IMR-90 (cell line): ENCODE data around the gene HMOX2. TPM values are rescaled to one million over a fixed set of nuclear protein-coding genes. Genes with fewer than 3 reads are reported as not detected.

Experiments used
- ATAC-seq: fragments of 200-7000 bp; cut with Tn5 transposase; 2 replicates; pipeline ENCODE4 v1.9.1; 2020; ENCODE audit warnings: low read depth, mild to moderate bottlenecking, moderate library complexity
- Bru-seq: library from RNA; stranded (reverse); fragments of 400-500 nt; gene quantifications from one replicate; lab custom pipeline; 2021; lab: Mats Ljungman, UMichigan
- BruChase-seq, 2 experiments: library from RNA; stranded (reverse); fragments of 400-500 nt; gene quantifications; one replicate each; lab custom pipeline; 2021; lab: Mats Ljungman, UMichigan
- BruUV-seq: library from RNA; stranded (reverse); fragments of 400-500 nt; replicated peaks from 2 replicates; lab custom pipeline; 2021; lab: Mats Ljungman, UMichigan
- CTCF ChIA-PET: fragments of 300-600 bp; formaldehyde crosslinking; extraction: SDS; loops from one replicate; lab custom pipeline; 2021; ENCODE audit warnings: antibody characterized with exemption; lab: Yijun Ruan, JAX
- POLR2A ChIA-PET: fragments of 300-600 bp; sonication (Branson Sonifier 250); formaldehyde crosslinking; loops from one replicate; lab custom pipeline; 2022; ENCODE audit warnings: antibody characterized with exemption; ENCODE audit not compliant: unreplicated experiment; lab: Charles Lee
- DNase-seq: peaks from one replicate; pipeline ENCODE4 v3.0.0; 2013
- H2AFZ ChIP-seq: replicated peaks from 2 replicates; pipeline ENCODE3; 2013; ENCODE audit warnings: low read length, mild to moderate bottlenecking; ENCODE audit not compliant: poor library complexity
- H2AK5ac ChIP-seq: 2 replicates; pipeline ENCODE4 v1.6.1; 2013; ENCODE audit warnings: low read depth, low read length, inconsistent platforms
- H2AK9ac ChIP-seq: replicated peaks from 2 replicates; pipeline ENCODE3; 2013; ENCODE audit warnings: mild to moderate bottlenecking, low read depth, low read length, moderate library complexity; ENCODE audit not compliant: poor library complexity
- H2BK120ac ChIP-seq: 2 replicates; pipeline ENCODE4 v1.6.1; 2013; ENCODE audit warnings: low read depth, low read length, inconsistent platforms
- H2BK15ac ChIP-seq: 3 replicates; pipeline ENCODE4 v1.6.1; 2013; ENCODE audit warnings: low read depth, low read length, inconsistent platforms
- H2BK20ac ChIP-seq: 2 replicates; pipeline ENCODE4 v1.6.1; 2013; ENCODE audit warnings: low read depth, mild to moderate bottlenecking, inconsistent platforms, low read length, moderate library complexity
- H2BK5ac ChIP-seq: 2 replicates; pipeline ENCODE4 v1.6.1; 2013; ENCODE audit warnings: mild to moderate bottlenecking, low read depth, low read length, inconsistent platforms; ENCODE audit not compliant: poor library complexity, severe bottlenecking
- H3K14ac ChIP-seq: replicated peaks from 2 replicates; pipeline ENCODE4 v1.6.1; 2013; ENCODE audit warnings: low read depth, low read length, inconsistent platforms
- H3K18ac ChIP-seq: 2 replicates; pipeline ENCODE4 v1.6.1; 2013; ENCODE audit warnings: low read depth, low read length, control low read depth
- H3K23ac ChIP-seq: 2 replicates; pipeline ENCODE4 v1.6.1; 2013; ENCODE audit warnings: low read depth, low read length, inconsistent platforms
- H3K27ac ChIP-seq: 2 replicates; pipeline ENCODE4 v1.5.1; 2013; ENCODE audit warnings: mild to moderate bottlenecking, control low read depth, low read length; ENCODE audit not compliant: insufficient read depth
- H3K27me3 ChIP-seq: 2 replicates; pipeline ENCODE4 v1.6.1; 2013; ENCODE audit warnings: low read length; ENCODE audit not compliant: control insufficient read depth, insufficient read depth
- H3K36me3 ChIP-seq: 2 replicates; pipeline ENCODE4 v1.6.1; 2013; ENCODE audit warnings: low read length, mixed read lengths; ENCODE audit not compliant: control insufficient read depth, insufficient read depth
- H3K4ac ChIP-seq: 2 replicates; pipeline ENCODE4 v1.6.1; 2013; ENCODE audit warnings: low read depth, low read length, inconsistent platforms
- H3K4me1 ChIP-seq: 2 replicates; pipeline ENCODE4 v1.6.1; 2013; ENCODE audit warnings: low read length, mixed read lengths; ENCODE audit not compliant: control insufficient read depth, insufficient read depth
- H3K4me2 ChIP-seq: 2 replicates; pipeline ENCODE4 v1.6.1; 2013; ENCODE audit warnings: low read depth, mild to moderate bottlenecking, control low read depth, low read length, moderate library complexity
- H3K4me3 ChIP-seq: 2 replicates; pipeline ENCODE4 v1.5.1; 2013; ENCODE audit warnings: low read depth, mild to moderate bottlenecking, control low read depth, low read length, moderate library complexity; ENCODE audit not compliant: insufficient read depth
- H3K56ac ChIP-seq: 2 replicates; pipeline ENCODE4 v1.6.1; 2013; ENCODE audit warnings: low read length, inconsistent platforms; ENCODE audit not compliant: insufficient read depth; ENCODE audit errors: extremely low read depth
- H3K79me1 ChIP-seq, 2 experiments: 2 replicates each; pipeline ENCODE4 v1.6.1; 2013; ENCODE audit warnings: low read length in 2 of 2, inconsistent platforms in 1 of 2, low read depth in 1 of 2
- H3K9ac ChIP-seq: 2 replicates; pipeline ENCODE4 v1.6.1; 2013; ENCODE audit warnings: low read depth, low read length, control low read depth
- H3K9me1 ChIP-seq: 2 replicates; pipeline ENCODE4 v1.6.1; 2013; ENCODE audit warnings: low read length, inconsistent platforms; ENCODE audit not compliant: insufficient read depth
- H3K9me3 ChIP-seq: 2 replicates; pipeline ENCODE4 v1.6.1; 2013; ENCODE audit warnings: low read length; ENCODE audit not compliant: control insufficient read depth, insufficient read depth
- H4K20me1 ChIP-seq: 2 replicates; pipeline ENCODE4 v1.6.1; 2013; ENCODE audit warnings: low read length, inconsistent platforms; ENCODE audit not compliant: insufficient read depth
- H4K5ac ChIP-seq: 2 replicates; pipeline ENCODE4 v1.6.1; 2013; ENCODE audit warnings: mild to moderate bottlenecking, low read depth, low read length, control low read depth
- H4K8ac ChIP-seq, 2 experiments: 2 replicates each; pipeline ENCODE4 v1.6.1; 2013; ENCODE audit warnings: low read depth in 2 of 2, low read length in 2 of 2, control low read depth in 1 of 2, inconsistent platforms in 1 of 2
- H4K91ac ChIP-seq: 2 replicates; pipeline ENCODE4 v1.6.1; 2013; ENCODE audit warnings: low read depth, low read length, inconsistent platforms; ENCODE audit not compliant: insufficient read depth
- CEBPB ChIP-seq: IDR thresholded peaks from 2 replicates; pipeline ENCODE4 v1.6.1; 2012; ENCODE audit warnings: low read depth, low read length, improper control_type of control experiment
- MAFK ChIP-seq: IDR thresholded peaks from 2 replicates; pipeline ENCODE4 v1.6.1; 2012; ENCODE audit warnings: low read depth, low read length, improper control_type of control experiment
- MAZ ChIP-seq: IDR thresholded peaks from 2 replicates; pipeline ENCODE4 v1.6.1; 2012; ENCODE audit warnings: low read depth, mild to moderate bottlenecking, low read length, improper control_type of control experiment, moderate library complexity, borderline replicate concordance
- MXI1 ChIP-seq: IDR thresholded peaks from 2 replicates; pipeline ENCODE4 v1.6.1; 2012; ENCODE audit warnings: low read depth, mild to moderate bottlenecking, low read length, moderate library complexity, borderline replicate concordance
- NFE2L2 ChIP-seq: fragments of 150-350 bp; IDR thresholded peaks from 2 replicates; pipeline ENCODE4 v1.6.1; 2016; ENCODE audit warnings: low read depth, mild to moderate bottlenecking, low read length
- RAD21 ChIP-seq: IDR thresholded peaks from 2 replicates; pipeline ENCODE4 v1.6.1; 2012; ENCODE audit warnings: low read length, improper control_type of control experiment
- SMC3 ChIP-seq: fragments of 150-350 bp; IDR thresholded peaks from 2 replicates; pipeline ENCODE4 v1.6.1; 2016; ENCODE audit warnings: low read depth, mild to moderate bottlenecking, antibody characterized with exemption, low read length, moderate library complexity
- USF2 ChIP-seq: fragments of 150-350 bp; IDR thresholded peaks from 2 replicates; pipeline ENCODE4 v1.6.1; 2017; ENCODE audit warnings: mild to moderate bottlenecking, antibody characterized with exemption, low read length, low read depth
- WGBS, 2 experiments: methylation state at CpG; one replicate each; pipeline versions ENCODE4 v1.1.5 to v1.1.7; 2013; ENCODE audit warnings: missing lambda C conversion rate in 2 of 2; ENCODE audit not compliant: insufficient read length in 1 of 2; ENCODE audit errors: extremely low coverage in 2 of 2; 5-methylcytosine and 5-hydroxymethylcytosine counted together
- dilution Hi-C: fragments of 300-500 bp; cut with HindIII; formaldehyde crosslinking; loops from one replicate; pipeline ENCODE4 v1.14.3; 2018; ENCODE audit warnings: low sequenced_read_pairs; ENCODE audit not compliant: unreplicated experiment
- in situ Hi-C: fragments of 300-500 bp; cut with MboI; formaldehyde crosslinking; loops from 3 replicates; pipeline ENCODE4 v1.14.3; 2019; ENCODE audit warnings: low sequenced_read_pairs, inconsistent platforms, mixed read lengths
- intact Hi-C: fragments of 100-400 bp; cut with micrococcal nuclease; formaldehyde crosslinking; loops from 2 replicates; pipeline ENCODE4 v1.10.0; 2022
- long read RNA-seq: library from polyadenylated mRNA; unstranded; transcript quantifications from one replicate; pipeline ENCODE4 v2.0.0, GENCODE V29; 2021; ENCODE audit not compliant: unreplicated experiment
- polyA plus RNA-seq, 3 experiments: library from polyadenylated mRNA; depleted of rRNA; stranded (reverse); fragments of >200 nt; gene quantifications; 2 replicates each; pipeline ENCODE4 v1.2.3, GENCODE V29; 2012; ENCODE audit warnings: low replicate concordance in 1 of 3
- total RNA-seq: library from RNA; depleted of rRNA; stranded (reverse); fragments of >200 nt; gene quantifications from 2 replicates; pipeline ENCODE4 v1.2.3, GENCODE V29; 2012; rRNA removed
- TF ChIP-seq, protein P1 (sequence below): conservative IDR thresholded peaks from 2 replicates; pipeline ENCODE4 v1.5.1; 2012; ENCODE audit warnings: mild to moderate bottlenecking, low read depth, low read length, improper control_type of control experiment

The HMOX2 gene
- total RNA-seq (91.1 and 98.8 TPM in 2 replicates), polyA plus RNA-seq (2012; rRNA removed) (93.9 and 109 TPM in 2 replicates), Bru-seq, nascent RNA (percentile 72 among the genes with signal in this experiment), BruChase-seq, experiment 1, labeled RNA remaining after a 6-hour chase (percentile 80 among the genes with signal in this experiment), BruChase-seq, experiment 2, labeled RNA remaining after a 2-hour chase (percentile 65 among the genes with signal in this experiment)
- polyA plus RNA-seq (2012; cell fraction: cytosol; rRNA removed): 80.5 and 83.7 TPM in 2 replicates
- 50.5 and 52.2 TPM in 2 replicates for polyA plus RNA-seq (2012; cell fraction: nucleus; rRNA removed; ENCODE audit: low replicate concordance)
- long read RNA-seq, transcript HMOX2-208 (6 exons, 2,147 nt): major isoform, 52 of 78 reads
- long read RNA-seq, transcript HMOX2-205 (7 exons, 1,797 nt): minor isoform, 7 of 78 reads
- long read RNA-seq, partial matches to known transcripts: 6 of 78 reads
- long read RNA-seq, other reads (novel, unspliced or antisense): 13 of 78 reads

- Histone ChIP-seq H3K4ac (peak within 1 kb of the TSS; percentile 46), H3K14ac (peak within 1 kb of the TSS; percentile 39), H4K8ac (peak within 1 kb of the TSS in 1 of 2 experiments; percentile 87; a peak in 3 of 4 replicates), H3K18ac (no peak within 1 kb of the TSS), H2BK20ac (no peak within 1 kb of the TSS), H3K9ac (peak within 1 kb of the TSS; percentile 60), H2BK5ac (peak within 1 kb of the TSS; percentile 51), H3K36me3 (no peaks in the 10 kb centered on the region), H2AK9ac (peak within 1 kb of the TSS; percentile 94), H3K4me1 (peaks cover 2% of the 10 kb centered on the region; the same call in 1 of the 2 replicates), H3K56ac (peak within 1 kb of the TSS; percentile 32; the same call in 1 of the 2 replicates), H3K9me3 (no peaks in the 10 kb centered on the region), H3K4me3 (peak within 1 kb of the TSS; percentile 86), H3K4me2 (peak within 1 kb of the TSS; percentile 94), H4K5ac (no peak within 1 kb of the TSS), H3K9me1 (peaks cover 3% of the 10 kb centered on the region; the same call in 1 of the 2 replicates), H3K27ac (peak within 1 kb of the TSS; percentile 53), H2BK120ac (peak within 1 kb of the TSS; percentile 7; the same call in 1 of the 2 replicates), H3K23ac (peak within 1 kb of the TSS; percentile 95), H2BK15ac (peak within 1 kb of the TSS; percentile 40; the same call in 1 of the 3 replicates), H3K79me1 (peaks cover 16 to 60% of the 10 kb centered on the region in 2 experiments), H4K20me1 (no peaks in the 10 kb centered on the region), H3K27me3 (no peaks in the 10 kb centered on the region), H2AFZ (peak within 1 kb of the TSS; percentile 95), H4K91ac (peak within 1 kb of the TSS; percentile 9; the same call in 1 of the 2 replicates), H2AK5ac (peak within 1 kb of the TSS; percentile 51)
- dilution Hi-C loops: no loop called here
- intact Hi-C loops: no loop called here
- ATAC-seq (peak; percentile 94), DNase-seq (peak; percentile 86)
- POLR2A ChIA-PET: no interaction called here
- BruUV-seq: no TSS peak
- in situ Hi-C loops: no loop called here
- WGBS, 2 experiments: 31% methylated on average over 20 of the region's 70 CpGs; no CpG with 5 or more reads in 1 of the 2 experiments
- CTCF ChIA-PET: interaction anchor here (0.6 to 1.0 kb wide), 4 partner anchors 13 to 23 kb away, joined by 3 to 4 read pairs (median 4); no protein-coding TSS in a partner anchor
- TF ChIP-seq MAFK (no peak), USF2 (peak; percentile 62; the same call in 1 of the 2 replicates), RAD21 (no peak), MAZ (no peak), MXI1 (peak; percentile 96), SMC3 (0 out of 2 replicates have a peak, but pooled peaks have one; percentile 1), NFE2L2 (no peak), CEBPB (no peak)
- TF ChIP-seq, protein P1, sequence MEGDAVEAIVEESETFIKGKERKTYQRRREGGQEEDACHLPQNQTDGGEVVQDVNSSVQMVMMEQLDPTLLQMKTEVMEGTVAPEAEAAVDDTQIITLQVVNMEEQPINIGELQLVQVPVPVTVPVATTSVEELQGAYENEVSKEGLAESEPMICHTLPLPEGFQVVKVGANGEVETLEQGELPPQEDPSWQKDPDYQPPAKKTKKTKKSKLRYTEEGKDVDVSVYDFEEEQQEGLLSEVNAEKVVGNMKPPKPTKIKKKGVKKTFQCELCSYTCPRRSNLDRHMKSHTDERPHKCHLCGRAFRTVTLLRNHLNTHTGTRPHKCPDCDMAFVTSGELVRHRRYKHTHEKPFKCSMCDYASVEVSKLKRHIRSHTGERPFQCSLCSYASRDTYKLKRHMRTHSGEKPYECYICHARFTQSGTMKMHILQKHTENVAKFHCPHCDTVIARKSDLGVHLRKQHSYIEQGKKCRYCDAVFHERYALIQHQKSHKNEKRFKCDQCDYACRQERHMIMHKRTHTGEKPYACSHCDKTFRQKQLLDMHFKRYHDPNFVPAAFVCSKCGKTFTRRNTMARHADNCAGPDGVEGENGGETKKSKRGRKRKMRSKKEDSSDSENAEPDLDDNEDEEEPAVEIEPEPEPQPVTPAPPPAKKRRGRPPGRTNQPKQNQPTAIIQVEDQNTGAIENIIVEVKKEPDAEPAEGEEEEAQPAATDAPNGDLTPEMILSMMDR: peak; percentile 48
These were observed at the start of gene HMOX2 for GRCh38 chr16:4475880-4476788. Gene HMOX2, plus strand, starts transcription at chr16:4476398. Its CDS starts 29,127 bp downstream, at chr16:4505525.
